ENCODE measurements around the gene YBEY.

Gene YBEY

GRCh38 chr21:46329796-46330195 is 43.7 kb downstream of the YBEY start:
- DNase-seq, result no peak

GRCh38 chr21:46334351-46335140 is 48.4 kb downstream of the YBEY start:
- no peak for DNase-seq

- no peak for DNase-seq
Measured at GRCh38 chr21:46336603-46337002, 50.5 kb downstream of the YBEY start.

- DNase-seq, result no peak
Measured at GRCh38 chr21:46340998-46341397, 54.9 kb downstream of the YBEY start.

GRCh38 chr21:46344219-46344915 is 58.2 kb downstream of the YBEY start:
- DNase-seq, result no peak

- no peak for DNase-seq
Measured at GRCh38 chr21:46345861-46346260, 59.7 kb downstream of the YBEY start.

GRCh38 chr21:46346296-46347202 is 60.4 kb downstream of the YBEY start:
- DNase-seq, result no peak

GRCh38 chr21:46347203-46347550 is 61.0 kb downstream of the YBEY start:
- no peak for DNase-seq
